A549 (cell line): ENCODE results near the gene AFF2. TPM values are rescaled to one million over a fixed set of nuclear protein-coding genes. Genes with fewer than 3 reads are reported as not detected.

ENCODE experiments used
- ATAC-seq, 2 experiments: fragments of 200-7000 bp in 1 of 2; fragments of >200 bp in 1 of 2; cut with Nextera tagmentation in 1 of 2; cut with Tn5 transposase in 1 of 2; 3 replicates each; pipeline versions ENCODE4 v1.8.0 to v1.9.1; 2018 to 2020; ENCODE audit warnings: mild to moderate bottlenecking in 1 of 2, moderate library complexity in 1 of 2
- CTCF ChIA-PET: fragments of 300-600 bp; sonication (Branson Sonifier 250); formaldehyde crosslinking; extraction: SDS; loops from one replicate; lab custom pipeline; 2021; ENCODE audit warnings: antibody characterized with exemption, inconsistent platforms; lab: Yijun Ruan, JAX
- POLR2A ChIA-PET: fragments of 350-600 bp; formaldehyde crosslinking; extraction: SDS; loops from one replicate; lab custom pipeline; 2021; ENCODE audit warnings: antibody characterized with exemption, inconsistent platforms; lab: Yijun Ruan, JAX
- DNase-seq, 2 experiments: peaks; one replicate each; pipeline versions ENCODE4 v3.0.0 to v3.0.0-alpha.2; 2011 to 2016; ENCODE audit warnings: low read depth in 1 of 2, low spot score in 1 of 2
- FAIRE-seq: peaks from 2 replicates; lab custom pipeline; 2011; peaks lifted over from hg19 to GRCh38; lab: Jason Lieb, UNC
- H3K27ac ChIP-seq, 2 experiments: fragments of >200 bp; sonication (Bioruptor Twin); formaldehyde crosslinking; 3 replicates each; pipeline ENCODE4 v1.5.1; 2016 to 2017
- H3K4me1 ChIP-seq: fragments of >200 bp; sonication (Bioruptor Twin); formaldehyde crosslinking; 3 replicates; pipeline ENCODE4 v1.6.1; 2016
- H3K4me2 ChIP-seq: fragments of >200 bp; sonication (Bioruptor Twin); formaldehyde crosslinking; 3 replicates; pipeline ENCODE4 v1.6.1; 2016
- H3K4me3 ChIP-seq: fragments of >200 bp; sonication (Bioruptor Twin); formaldehyde crosslinking; 3 replicates; pipeline ENCODE4 v1.5.1; 2016
- H3K9me3 ChIP-seq: fragments of >200 bp; sonication (Bioruptor Twin); formaldehyde crosslinking; 3 replicates; pipeline ENCODE4 v1.6.1; 2016
- CBX8 ChIP-seq: fragments of 200-600 bp; sonication (generic); IDR thresholded peaks from 2 replicates; pipeline ENCODE4 v1.6.1; 2016
- CEBPB ChIP-seq, 2 experiments: fragments of >200 bp in 1 of 2; sonication (Bioruptor Twin) in 1 of 2; formaldehyde crosslinking in 1 of 2; IDR thresholded peaks; 2 replicates each; pipeline ENCODE4 v1.6.1; 2012 to 2016
- CTCF ChIP-seq: fragments of >200 bp; sonication (Bioruptor Twin); formaldehyde crosslinking; IDR thresholded peaks from 3 replicates; pipeline ENCODE4 v1.5.1; 2016
- E2F6 ChIP-seq: IDR thresholded peaks from 2 replicates; pipeline ENCODE4 v1.6.1; 2012; ENCODE audit warnings: low read depth, borderline replicate concordance
- EHMT2 ChIP-seq: fragments of 200-600 bp; sonication (generic); IDR thresholded peaks from 2 replicates; pipeline ENCODE4 v1.6.1; 2016; ENCODE audit warnings: antibody characterized with exemption, low read depth, mild to moderate bottlenecking, moderate library complexity
- EP300 ChIP-seq, 2 experiments: fragments of >200 bp; sonication (Bioruptor Twin); formaldehyde crosslinking; IDR thresholded peaks; 2 replicates in 1 of 2; 3 replicates in 1 of 2; pipeline ENCODE4 v1.6.1; 2016 to 2017
- FOSB ChIP-seq: fragments of 250-450 bp; sonication (Bioruptor Pico); IDR thresholded peaks from 2 replicates; pipeline ENCODE4 v1.5.0; 2020; ENCODE audit warnings: mild to moderate bottlenecking, moderate library complexity
- FOSL2 ChIP-seq, 2 experiments: fragments of 450-650 bp in 1 of 2; fragments of >200 bp in 1 of 2; sonication (Bioruptor Twin) in 1 of 2; formaldehyde crosslinking; IDR thresholded peaks; 2 replicates each; pipeline versions ENCODE4 v1.5.0 to v1.6.1; 2016 to 2020; ENCODE audit warnings: mild to moderate bottlenecking in 1 of 2, moderate library complexity in 1 of 2
- GATA3 ChIP-seq: IDR thresholded peaks from 2 replicates; pipeline ENCODE4 v1.6.1; 2012; ENCODE audit warnings: borderline replicate concordance
- HMGXB4 ChIP-seq: fragments of 250-450 bp; sonication (Bioruptor Pico); IDR thresholded peaks from 2 replicates; pipeline ENCODE4 v1.5.0; 2021; ENCODE audit warnings: mild to moderate bottlenecking, moderate library complexity, borderline replicate concordance
- KDM1A ChIP-seq: fragments of 200-600 bp; sonication (generic); IDR thresholded peaks from 2 replicates; pipeline ENCODE4 v1.6.1; 2016; ENCODE audit warnings: low read depth, mild to moderate bottlenecking
- KDM5A ChIP-seq: fragments of 200-600 bp; sonication (generic); IDR thresholded peaks from 2 replicates; pipeline ENCODE4 v1.6.1; 2016; ENCODE audit warnings: antibody characterized with exemption, mild to moderate bottlenecking
- MAFK ChIP-seq: fragments of 450-650 bp; IDR thresholded peaks from 2 replicates; pipeline ENCODE4 v1.6.1; 2014; ENCODE audit not compliant: partially characterized antibody
- MAZ ChIP-seq: fragments of 150-350 bp; IDR thresholded peaks from 2 replicates; pipeline ENCODE4 v1.6.1; 2014; ENCODE audit warnings: antibody characterized with exemption, low read depth, low read length, borderline replicate concordance
- NR3C1 ChIP-seq: fragments of >200 bp; sonication (Bioruptor Twin); formaldehyde crosslinking; IDR thresholded peaks from 3 replicates; pipeline ENCODE4 v1.6.1; 2017
- PBX3 ChIP-seq: IDR thresholded peaks from 2 replicates; pipeline ENCODE4 v1.6.1; 2012
- POLR2AphosphoS2 ChIP-seq: conservative IDR thresholded peaks from 2 replicates; pipeline ENCODE4 v1.6.1; 2012; ENCODE audit warnings: low read length, improper control_type of control experiment, inconsistent platforms
- RAD21 ChIP-seq, 2 experiments: fragments of >200 bp in 1 of 2; sonication (Bioruptor Twin) in 1 of 2; formaldehyde crosslinking in 1 of 2; IDR thresholded peaks in 1 of 2; conservative IDR thresholded peaks in 1 of 2; 2 replicates in 1 of 2; 3 replicates in 1 of 2; pipeline ENCODE4 v1.6.1; 2012 to 2018; ENCODE audit warnings: inconsistent platforms in 1 of 2
- RARB ChIP-seq: fragments of 250-450 bp; sonication (Bioruptor Pico); IDR thresholded peaks from 2 replicates; pipeline ENCODE4 v1.8.0; 2021; ENCODE audit warnings: mild to moderate bottlenecking, moderate library complexity
- RCOR1 ChIP-seq: fragments of 150-350 bp; IDR thresholded peaks from 2 replicates; pipeline ENCODE4 v1.6.1; 2014; ENCODE audit warnings: antibody characterized with exemption, low read length, low read depth
- SMC3 ChIP-seq: fragments of >200 bp; sonication (Bioruptor Twin); formaldehyde crosslinking; IDR thresholded peaks from 3 replicates; pipeline ENCODE4 v1.6.1; 2018; ENCODE audit warnings: inconsistent platforms
- SREBF2 ChIP-seq: fragments of 450-650 bp; IDR thresholded peaks from 2 replicates; pipeline ENCODE4 v1.6.1; 2014; ENCODE audit warnings: mild to moderate bottlenecking, moderate library complexity
- TP53 ChIP-seq: fragments of 250-450 bp; sonication (Bioruptor Pico); IDR thresholded peaks from 2 replicates; pipeline ENCODE4 v1.5.0; 2021; ENCODE audit warnings: mild to moderate bottlenecking, moderate library complexity
- USF2 ChIP-seq: fragments of 450-650 bp; IDR thresholded peaks from 2 replicates; pipeline ENCODE4 v1.6.1; 2014; ENCODE audit warnings: antibody characterized with exemption
- ZFP36 ChIP-seq: fragments of 450-650 bp; IDR thresholded peaks from 2 replicates; pipeline ENCODE4 v1.6.1; 2014; ENCODE audit warnings: borderline replicate concordance; ENCODE audit not compliant: partially characterized antibody
- WGBS: methylation state at CpG from one replicate; pipeline ENCODE4 v1.1.6; 2017; ENCODE audit errors: missing lambda C conversion rate; 5-methylcytosine and 5-hydroxymethylcytosine counted together
- polyA plus RNA-seq, 4 experiments: library from polyadenylated mRNA; depleted of rRNA in 3 of 4; stranded (reverse); fragments of >200 nt; fragmentation: RNase III in 1 of 4; extraction: RNeasy Plus Mini Kit Qiagen cat#74134 plus additional on column Dnase treatment in 1 of 4; gene quantifications; 2 replicates in 3 of 4; 3 replicates in 1 of 4; pipeline ENCODE4 v1.2.3, GENCODE V29; 2011 to 2017

AFF2 gene
- polyA plus RNA-seq, 2 of the 4 experiments (the other 2 are of a cell fraction), result 0.04 TPM; not detected in 1

GRCh38 chrX:148928811-148929210 is 428.4 kb downstream of the AFF2 start:
- Histone ChIP-seq H3K4me3 (no peak overlapping the region), H3K4me1 (no peaks in the 10 kb centered on the region), H3K4me2 (no peak overlapping the region), H3K27ac (no peak overlapping the region), H3K9me3 (no peaks in the 10 kb centered on the region)
- WGBS, result 0% methylated on average over 1 of the region's 1 CpG
- FAIRE-seq, result no peak
- TF ChIP-seq RCOR1 (no peak), EP300 (IDR thresholded peaks at IDR 0.05) (no peak), POLR2AphosphoS2 (no peak), PBX3 (no peak), MAFK (no peak), SREBF2 (no peak), RAD21 (conservative IDR thresholded peaks at IDR 0.05 in 1 of 2, IDR thresholded peaks at IDR 0.05 in 1 of 2) (no peak), CEBPB (IDR thresholded peaks at IDR 0.05) (no peak), GATA3 (no peak), E2F6 (no peak), KDM1A (no peak), EHMT2 (no peak)
- DNase-seq, result no peak
- ATAC-seq, result no peak
- POLR2A ChIA-PET, result no interaction called here
- CTCF ChIA-PET, result no interaction called here

GRCh38 chrX:148929686-148930085 is 429.3 kb downstream of the AFF2 start:
- TF ChIP-seq USF2 (no peak), CBX8 (no peak), TP53 (CRISPR knock-in tag) (no peak)
- ATAC-seq (no peak), DNase-seq (no peak), FAIRE-seq (no peak)
- H3K27ac ChIP-seq, result no peak overlapping the region
- 25% methylated on average over 3 of the region's 3 CpGs for WGBS
- no peaks in the 10 kb centered on the region for H3K9me3 ChIP-seq
- ChIA-PET CTCF (no interaction called here), POLR2A (no interaction called here)
- no peaks in the 10 kb centered on the region for H3K4me1 ChIP-seq
- H3K4me2 ChIP-seq, result no peak overlapping the region
- no peak overlapping the region for H3K4me3 ChIP-seq

GRCh38 chrX:148930206-148930729 is 429.9 kb downstream of the AFF2 start:
- CTCF ChIA-PET, result no interaction called here
- H3K9me3 ChIP-seq, result no peaks in the 10 kb centered on the region
- DNase-seq (no peak), FAIRE-seq (no peak), ATAC-seq (no peak)
- no peak overlapping the region for H3K4me3 ChIP-seq
- POLR2A ChIA-PET, result no interaction called here
- no peak overlapping the region for H3K4me2 ChIP-seq
- no peak for TF ChIP-seq RARB (CRISPR knock-in tag)
- no peak for TF ChIP-seq FOSL2 (IDR thresholded peaks at IDR 0.05)
- no peak for TF ChIP-seq FOSL2 (CRISPR knock-in tag; IDR thresholded peaks at IDR 0.05)
- TF ChIP-seq FOSB (CRISPR knock-in tag), result no peak
- TF ChIP-seq NR3C1, result no peak
- TF ChIP-seq KDM5A, result no peak
- no peak for TF ChIP-seq ZFP36
- TF ChIP-seq MAZ, result no peak
- no peak for TF ChIP-seq SREBF2
- TF ChIP-seq HMGXB4, result no peak
- TF ChIP-seq CTCF, result no peak
- TF ChIP-seq SMC3, result no peak
- no peak for TF ChIP-seq CEBPB (IDR thresholded peaks at IDR 0.05)
- H3K27ac ChIP-seq, result no peak overlapping the region
- H3K4me1 ChIP-seq, result no peaks in the 10 kb centered on the region
- 7% methylated on average over 2 of the region's 2 CpGs for WGBS
